GM19023 (cell line): ENCODE data around the gene ADAMTS14.

ENCODE experiments used
- ATAC-seq: cut with Tn5 transposase; IDR thresholded peaks from one replicate; pipeline ENCODE4 v1.9.1; 2021; ENCODE audit warnings: mild to moderate bottlenecking, moderate library complexity; ENCODE audit not compliant: unreplicated experiment

Gene ADAMTS14

DNA sequence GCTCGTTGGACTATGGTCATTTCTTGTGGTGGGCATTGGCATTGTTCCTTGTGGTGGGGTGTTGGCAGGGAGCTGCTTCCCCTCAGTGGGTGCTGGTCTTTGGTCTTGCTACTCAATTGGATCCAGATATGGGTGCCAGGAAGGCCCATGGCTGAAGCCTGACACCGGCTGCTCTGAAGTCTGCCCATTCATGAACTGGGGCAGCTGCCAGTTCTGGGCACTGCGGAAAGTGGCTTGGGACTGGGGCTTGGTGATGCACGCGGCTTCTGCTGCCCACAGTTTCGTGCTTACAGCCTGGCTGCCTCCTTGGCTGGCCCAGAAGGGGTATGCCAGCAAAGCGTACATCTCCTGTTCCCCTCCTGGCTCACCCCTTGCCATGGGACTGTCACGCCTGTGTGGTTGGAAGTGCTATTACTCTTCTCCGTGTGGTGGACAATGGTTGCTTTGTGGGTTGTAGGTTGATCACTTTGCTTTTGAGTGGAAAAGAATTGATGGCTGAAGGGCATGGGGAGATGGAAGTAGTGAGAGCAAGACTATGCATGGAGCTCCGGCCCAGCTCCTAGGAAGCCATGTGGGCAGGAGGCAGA is 54.7 kb downstream of the ADAMTS14 start:
- no peak for ATAC-seq

DNA sequence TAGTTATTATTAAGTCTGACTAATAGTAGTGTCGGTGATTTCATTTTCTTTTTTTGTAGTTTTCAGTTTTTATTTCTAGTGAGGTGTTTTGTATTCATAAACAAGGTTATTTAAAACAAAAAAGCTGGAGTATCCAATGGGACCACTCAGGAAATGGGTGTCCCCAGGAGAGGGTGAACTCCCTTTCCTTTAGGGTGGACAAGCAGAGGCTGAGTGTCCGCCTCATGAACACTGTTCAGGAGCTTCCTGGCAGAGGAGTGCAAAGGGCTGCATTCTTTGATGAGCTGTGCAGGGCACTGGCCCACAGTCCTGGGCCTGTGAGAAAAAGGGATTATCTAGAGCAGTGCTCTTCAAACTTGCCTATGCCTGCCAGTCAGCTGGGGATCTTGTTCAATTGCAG is 56.0 kb downstream of the ADAMTS14 start:
- no peak for ATAC-seq

DNA sequence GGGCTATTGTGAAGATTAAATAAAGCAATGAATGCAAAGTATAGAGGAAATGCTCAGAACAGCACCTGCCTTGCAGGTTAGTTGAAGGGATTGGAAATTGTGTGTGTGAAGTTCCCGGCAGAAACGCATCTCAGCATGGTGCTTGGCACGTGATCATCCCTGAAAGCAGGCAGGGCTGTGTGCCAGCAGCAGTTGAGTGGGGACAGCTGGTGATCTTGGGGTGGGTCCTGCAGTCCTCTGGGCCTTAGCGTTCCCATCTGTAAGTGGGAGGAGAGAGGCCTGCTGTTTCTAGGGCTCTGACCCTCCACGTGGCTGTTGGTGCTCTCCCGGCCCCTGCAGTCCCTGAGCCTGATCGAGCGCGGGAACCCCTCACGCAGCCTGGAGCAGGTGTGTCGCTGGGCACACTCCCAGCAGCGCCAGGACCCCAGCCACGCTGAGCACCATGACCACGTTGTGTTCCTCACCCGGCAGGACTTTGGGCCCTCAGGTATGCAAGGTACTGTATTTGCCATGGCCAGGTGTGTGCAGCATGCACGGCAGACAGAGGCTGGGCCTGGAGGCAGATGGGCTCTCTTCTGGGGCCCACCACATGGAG is 57.6 kb downstream of the ADAMTS14 start:
- ATAC-seq: no peak

GRCh38 chr10:70730955-70731354 is 58.6 kb downstream of the ADAMTS14 start:
- no peak for ATAC-seq

DNA sequence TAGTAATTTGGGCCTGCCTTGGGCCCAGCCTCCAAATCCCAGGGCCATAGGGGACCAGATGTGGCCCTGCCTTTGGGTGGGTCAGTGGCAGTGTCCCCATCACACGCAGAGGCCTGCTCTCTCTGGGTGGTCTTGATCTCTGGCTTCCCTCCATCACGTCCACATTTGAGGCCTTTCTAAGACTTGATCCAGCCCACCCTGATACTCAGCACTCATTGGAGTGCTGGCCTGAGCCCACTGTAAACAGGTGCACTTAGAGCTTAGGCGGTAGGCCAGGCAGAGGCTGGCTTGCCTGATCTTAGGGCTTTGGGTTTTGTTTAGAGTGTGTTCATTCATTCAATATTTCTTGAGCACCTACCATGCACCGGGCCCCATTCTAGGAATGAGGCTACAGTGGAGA is 60.3 kb downstream of the ADAMTS14 start:
- no peak for ATAC-seq

GRCh38 chr10:70733051-70733450 is 60.7 kb downstream of the ADAMTS14 start:
- ATAC-seq: no peak

- ATAC-seq: no peak
These were observed 62.9 kb downstream of the ADAMTS14 start for GRCh38 chr10:70735161-70735560.

DNA sequence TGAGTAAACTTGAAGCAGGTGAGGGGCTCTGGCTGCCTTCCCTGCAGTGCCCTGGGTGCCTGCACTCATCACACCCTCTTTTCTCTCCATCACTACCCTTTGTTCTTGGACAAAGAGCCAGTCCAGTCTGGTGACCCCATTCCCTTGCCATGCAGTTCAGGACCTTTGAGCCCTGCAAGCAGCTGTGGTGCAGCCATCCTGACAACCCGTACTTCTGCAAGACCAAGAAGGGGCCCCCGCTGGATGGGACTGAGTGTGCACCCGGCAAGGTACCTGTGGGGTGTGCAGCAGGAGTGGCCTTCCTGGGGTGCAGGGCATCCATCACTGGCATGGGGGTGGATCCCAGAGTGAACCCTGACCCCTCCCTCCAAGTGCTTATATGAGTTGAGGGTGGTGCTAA is 64.2 kb downstream of the ADAMTS14 start:
- no peak for ATAC-seq

GRCh38 chr10:70737250-70737649 is 64.9 kb downstream of the ADAMTS14 start:
- no peak for ATAC-seq

- no peak for ATAC-seq
These were observed 65.9 kb downstream of the ADAMTS14 start for GRCh38 chr10:70738006-70738760.

DNA sequence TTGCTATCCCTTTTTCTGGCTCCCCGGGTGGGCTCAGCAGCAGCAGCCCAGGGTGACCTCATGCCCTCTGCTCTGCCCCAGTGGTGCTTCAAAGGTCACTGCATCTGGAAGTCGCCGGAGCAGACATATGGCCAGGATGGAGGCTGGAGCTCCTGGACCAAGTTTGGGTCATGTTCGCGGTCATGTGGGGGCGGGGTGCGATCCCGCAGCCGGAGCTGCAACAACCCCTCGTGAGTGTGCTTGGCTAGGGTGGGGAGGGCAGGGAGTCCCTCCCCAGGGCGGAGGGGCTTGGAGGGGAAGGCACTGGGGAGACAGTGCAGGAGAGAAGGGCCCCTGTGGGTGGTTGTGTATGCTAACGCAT is 66.4 kb downstream of the ADAMTS14 start:
- no peak for ATAC-seq

DNA sequence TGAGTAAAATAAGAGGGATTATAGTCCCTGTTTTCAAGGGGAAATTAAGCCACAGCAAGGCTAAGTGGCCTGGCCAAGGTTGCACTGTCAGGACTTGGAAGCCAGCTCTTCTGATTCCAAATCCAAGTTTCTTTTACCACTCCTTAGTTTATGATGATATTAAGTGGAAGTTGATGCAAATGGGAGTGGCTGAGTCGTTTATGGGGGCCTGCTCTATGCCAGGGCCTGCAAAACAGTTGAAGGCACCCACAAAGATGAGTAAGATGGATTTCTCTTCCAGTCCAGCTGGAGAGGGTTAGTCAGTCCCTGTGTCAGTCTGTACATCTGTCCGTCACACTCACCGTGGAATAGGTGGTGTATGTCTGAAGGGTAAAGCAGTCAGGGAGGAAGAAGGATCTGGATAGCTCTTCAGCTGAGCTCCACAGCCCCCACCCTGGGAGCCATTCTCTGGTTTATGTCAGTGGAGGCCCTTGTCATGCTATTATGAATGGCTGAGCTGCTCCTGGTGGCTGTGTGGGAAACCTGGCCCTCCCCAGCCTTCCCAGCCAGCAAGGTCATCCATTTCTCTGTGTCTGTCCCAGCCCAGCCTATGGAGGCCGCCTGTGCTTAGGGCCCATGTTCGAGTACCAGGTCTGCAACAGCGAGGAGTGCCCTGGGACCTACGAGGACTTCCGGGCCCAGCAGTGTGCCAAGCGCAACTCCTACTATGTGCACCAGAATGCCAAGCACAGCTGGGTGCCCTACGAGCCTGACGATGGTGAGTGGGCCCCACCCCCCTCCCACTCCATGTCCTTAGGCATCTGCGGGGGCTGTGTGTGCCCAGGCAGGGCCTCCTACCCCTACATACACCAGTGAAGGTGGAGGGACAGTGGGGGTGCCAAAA is 68.3 kb downstream of the ADAMTS14 start:
- no peak for ATAC-seq

DNA sequence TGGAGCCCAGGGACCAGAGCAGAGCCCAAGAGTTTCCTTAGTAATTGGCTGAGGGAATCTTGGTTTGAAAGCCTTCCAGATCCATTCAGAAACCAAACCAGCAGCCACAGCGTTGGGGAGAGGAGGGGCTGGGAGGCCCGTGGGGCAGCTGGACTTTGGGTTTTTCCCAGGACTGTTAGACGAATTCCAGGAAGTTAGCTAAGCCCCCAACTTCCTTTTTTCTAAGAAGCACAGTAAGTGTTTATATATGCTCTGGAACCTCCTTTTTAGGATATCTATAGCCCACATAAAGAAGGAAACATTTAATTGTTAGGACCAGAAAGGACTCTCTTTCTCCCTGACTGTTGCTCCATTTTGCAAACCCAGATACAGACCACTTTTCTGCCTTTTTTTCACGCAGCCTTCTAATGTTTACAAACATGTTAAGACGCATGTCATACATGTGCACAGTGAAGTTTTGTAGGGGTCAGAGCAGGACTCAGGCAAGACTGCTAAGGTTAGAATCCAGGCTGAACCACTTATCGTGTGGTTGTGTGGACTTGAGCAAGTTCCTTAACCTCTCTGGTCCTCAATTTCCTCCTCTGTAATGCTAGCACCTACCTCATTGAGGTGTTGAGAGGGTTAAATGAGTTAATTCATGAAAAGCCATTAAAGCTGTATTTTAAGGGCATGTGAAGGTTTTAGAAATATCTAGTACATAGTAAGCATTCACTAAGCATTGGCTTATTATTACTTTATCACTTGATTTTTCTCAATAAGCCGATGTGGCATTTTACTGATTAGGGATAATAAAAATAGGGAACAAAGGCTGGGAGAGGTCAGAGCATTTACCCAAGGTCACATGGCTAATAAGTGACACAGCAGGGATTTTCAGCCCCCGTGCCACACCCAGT is 70.5 kb downstream of the ADAMTS14 start:
- no peak for ATAC-seq

GRCh38 chr10:70743430-70743788 is 71.1 kb downstream of the ADAMTS14 start:
- ATAC-seq: no peak

- no peak for ATAC-seq
These were observed 71.6 kb downstream of the ADAMTS14 start for GRCh38 chr10:70743879-70744278.

- ATAC-seq: no peak
These were observed 72.4 kb downstream of the ADAMTS14 start for GRCh38 chr10:70744617-70745143.

- ATAC-seq: no peak
These were observed 73.2 kb downstream of the ADAMTS14 start for GRCh38 chr10:70745555-70745954.

DNA sequence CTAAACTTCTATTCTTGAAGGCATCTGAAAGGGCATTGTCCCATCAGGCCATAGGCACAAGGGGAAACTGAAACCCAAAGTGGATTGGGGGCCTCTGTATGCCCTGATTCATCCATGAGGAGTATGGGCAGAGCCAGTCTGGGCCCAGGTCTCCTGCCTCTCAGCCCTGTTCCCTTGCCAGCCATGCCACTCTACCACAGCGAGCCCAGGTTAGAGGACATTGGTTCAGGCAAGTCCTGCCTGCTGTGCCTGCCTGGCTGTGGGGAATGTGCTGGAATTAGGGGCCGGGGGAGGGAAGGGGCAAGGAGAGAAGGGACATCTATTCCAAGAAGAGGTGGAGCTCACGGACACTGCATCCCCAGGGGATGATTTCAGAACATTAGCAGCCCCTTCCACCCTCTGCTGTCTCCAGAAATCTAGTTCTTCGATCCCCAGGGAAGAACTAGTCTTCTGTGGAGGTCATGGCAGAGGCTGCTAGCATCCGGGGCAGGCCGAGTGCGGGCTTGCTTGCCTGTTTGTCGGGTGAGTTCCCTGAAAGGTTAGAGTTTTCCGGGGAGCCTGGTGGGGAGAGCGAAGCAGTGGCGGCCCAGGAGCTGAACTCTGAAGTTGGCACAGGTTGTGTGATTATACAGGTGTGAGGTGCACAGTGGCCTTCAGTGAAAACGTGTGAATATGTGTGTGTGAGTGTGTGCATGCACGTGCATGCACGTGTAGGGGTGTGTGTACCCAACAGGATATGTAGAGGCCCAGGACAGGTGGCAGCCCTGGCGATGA is 75.1 kb downstream of the ADAMTS14 start:
- no peak for ATAC-seq

DNA sequence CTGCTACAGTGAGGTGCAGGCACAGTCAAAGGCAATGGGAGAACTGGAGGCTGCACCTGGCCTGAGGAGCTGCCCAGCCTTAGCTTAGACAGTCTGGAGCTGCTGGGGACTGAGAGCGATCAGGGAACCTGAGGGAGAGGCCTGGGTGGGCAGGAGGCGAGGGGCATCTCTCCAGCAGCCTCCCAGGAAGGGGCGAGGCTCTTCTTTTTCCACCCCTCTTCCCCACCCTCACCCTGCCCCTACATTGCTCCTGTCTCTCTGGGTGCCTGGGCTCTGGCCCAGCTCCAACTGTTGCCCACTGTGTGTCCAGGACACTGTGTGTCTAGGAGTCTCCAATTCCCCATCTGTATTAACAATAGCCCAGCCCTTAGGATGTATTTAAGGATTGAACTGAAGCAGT is 76.0 kb downstream of the ADAMTS14 start:
- no peak for ATAC-seq
